Measurements from ENCODE around the gene SPTB.

GRCh38 chr14:64824471-64824870, 55.2 kb downstream of the SPTB start:
- TF ChIP-seq EZH2phosphoT487 (IDR thresholded peaks at IDR 0.05; ENCODE audit: borderline replicate concordance, low read length) (no peak), CTCF (conservative IDR thresholded peaks at IDR 0.05; ENCODE audit: low read depth, low read length) (no peak)

All from PC-3 (cell line).